CD4-positive, alpha-beta T cell treated with Interleukin-4 for 4 hours (primary cell): ENCODE results near the gene DCAF11.

ENCODE experiments used
- DNase-seq: peaks from one replicate; pipeline ENCODE4 v3.0.0-alpha.2; 2020

The DCAF11 gene

DNA sequence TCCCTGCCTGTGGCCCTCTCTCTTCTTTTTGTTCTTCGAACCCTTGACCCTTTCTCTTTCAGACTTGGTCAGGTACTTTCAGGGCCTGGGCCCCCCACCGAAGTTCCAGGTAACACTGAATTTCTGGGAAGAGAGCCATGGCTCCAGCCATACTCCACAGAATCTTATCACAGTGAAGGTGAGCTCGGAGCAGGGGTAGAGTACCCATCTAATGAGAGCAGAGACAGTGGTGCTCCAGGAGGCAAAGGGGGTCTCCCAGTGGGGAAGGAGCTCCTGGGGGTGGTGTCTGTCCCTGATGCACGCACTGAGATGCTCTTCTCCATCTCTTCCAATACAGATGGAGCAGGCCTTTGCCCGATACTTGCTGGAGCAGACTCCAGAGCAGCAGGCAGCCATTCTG is 51.2 kb downstream of the DCAF11 start:
- DNase-seq, result no peak

DNA sequence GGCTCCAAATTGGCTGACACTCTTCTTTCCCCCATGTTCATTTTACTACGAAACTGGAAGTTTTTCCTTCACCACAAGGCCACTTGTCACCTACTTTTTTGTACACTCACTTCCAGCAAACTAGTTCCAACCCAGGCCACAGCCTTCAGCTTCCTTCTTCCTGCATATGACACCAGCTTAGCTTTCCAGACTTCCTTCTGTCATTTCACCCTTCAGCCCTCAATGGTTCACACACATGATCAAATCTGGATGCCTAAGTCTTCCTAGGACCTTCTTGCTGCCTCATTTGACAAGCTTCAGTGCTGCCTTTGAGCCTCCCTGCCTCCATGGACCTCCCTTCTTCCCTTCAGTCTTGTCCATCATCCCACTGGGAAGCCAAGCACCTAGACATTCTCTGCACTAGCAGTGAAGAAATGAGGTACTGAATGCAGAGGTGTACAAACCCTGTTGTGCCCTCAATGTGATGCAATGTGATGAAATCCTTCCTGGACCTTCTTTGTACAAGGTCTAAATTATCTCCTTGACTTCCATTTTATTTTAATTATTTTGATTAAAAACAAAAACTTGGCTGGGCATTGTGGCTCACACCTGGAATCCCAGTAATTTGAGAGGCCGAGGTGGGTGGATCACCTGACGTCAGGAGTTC is 53.0 kb downstream of the DCAF11 start:
- no peak for DNase-seq

DNA sequence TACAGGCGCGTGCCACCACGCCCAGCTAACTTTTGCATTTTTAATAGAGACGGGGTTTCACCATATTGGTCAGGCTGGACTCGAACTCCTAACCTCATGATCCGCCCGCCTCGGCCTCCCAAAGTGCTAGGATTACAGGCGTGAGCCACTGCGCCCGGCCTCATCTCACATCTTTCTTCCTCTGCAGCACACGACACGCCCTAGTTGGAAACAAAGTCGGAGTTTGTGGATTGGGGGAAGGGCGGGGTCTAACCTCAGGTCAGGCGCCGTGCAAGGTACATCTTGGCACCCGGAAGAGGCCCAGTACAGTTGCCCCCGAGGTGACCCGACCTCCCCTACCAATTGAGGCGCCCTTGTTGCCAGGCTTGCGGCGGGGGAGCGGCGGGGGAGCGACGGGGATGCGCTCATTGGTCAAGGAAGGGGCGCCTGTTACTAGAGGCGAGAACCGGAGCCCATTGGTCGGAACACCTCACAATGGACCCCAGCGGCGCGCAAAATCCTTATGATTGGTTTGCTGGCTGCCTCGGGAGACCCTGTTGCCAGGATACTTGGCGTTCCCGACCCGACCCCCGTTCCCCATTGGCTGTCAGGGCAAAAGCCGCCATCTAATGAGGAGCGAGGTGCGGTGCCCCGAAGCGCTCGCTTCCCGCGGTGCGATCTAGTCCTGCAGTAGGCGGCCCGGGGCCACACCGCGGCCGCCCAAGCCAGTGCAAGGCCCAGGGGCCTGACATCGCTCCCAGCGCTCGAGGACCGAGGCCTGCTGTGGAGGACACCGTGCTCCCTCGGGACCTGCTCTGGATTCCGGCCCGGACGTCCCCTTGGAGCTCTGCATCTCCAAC is 57.1 kb downstream of the DCAF11 start, which contains the start of gene REC8:
Gene REC8, plus strand, starts transcription at position 659 of the 839 bp plus-strand sequence. CDS start 473 bp downstream, outside the sequence.
- peak; percentile 62 for DNase-seq

DNA sequence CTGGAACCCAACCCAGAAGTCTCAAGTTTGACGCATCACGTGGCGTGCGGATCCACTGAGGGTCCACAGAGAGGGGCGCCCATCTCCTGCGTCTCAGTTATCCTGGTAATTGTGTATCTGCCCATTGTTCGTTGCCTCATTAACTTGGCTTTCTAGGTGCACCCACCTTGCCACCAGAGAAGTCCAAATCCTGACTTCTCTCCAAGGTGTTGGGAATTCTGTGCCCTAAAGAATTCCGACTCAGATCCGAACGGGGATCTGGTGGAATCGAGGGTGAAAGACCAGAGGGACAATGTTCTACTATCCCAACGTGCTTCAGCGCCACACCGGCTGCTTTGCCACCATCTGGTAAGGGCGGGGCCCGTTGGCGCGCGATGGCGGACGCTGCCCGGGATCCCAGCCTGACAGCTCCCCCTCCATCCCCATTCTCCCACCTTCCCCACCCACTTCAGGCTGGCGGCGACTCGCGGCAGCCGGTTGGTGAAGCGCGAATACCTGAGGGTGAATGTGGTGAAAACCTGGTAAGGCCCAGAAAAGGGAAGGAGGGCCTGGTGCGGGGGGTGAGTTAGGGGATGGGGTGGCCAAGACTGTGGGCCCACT is 57.8 kb downstream of the DCAF11 start:
- DNase-seq, result no peak

DNA sequence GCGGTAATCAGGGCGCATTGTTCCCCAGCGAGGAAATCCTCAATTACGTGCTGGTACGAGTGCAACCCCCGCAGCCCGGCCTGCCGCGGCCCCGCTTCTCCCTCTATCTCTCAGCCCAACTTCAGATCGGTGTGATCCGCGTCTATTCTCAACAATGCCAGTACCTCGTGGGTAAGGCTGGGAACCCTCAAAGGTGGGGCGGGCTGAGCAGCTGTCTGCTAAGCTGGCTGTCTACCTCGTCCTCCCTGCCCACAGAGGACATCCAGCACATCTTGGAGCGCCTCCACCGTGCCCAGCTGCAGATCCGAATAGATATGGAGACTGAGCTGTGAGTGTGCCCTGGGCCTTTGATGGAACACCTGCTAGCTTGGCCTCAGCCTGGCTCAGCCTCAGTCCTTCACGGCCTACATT is 58.3 kb downstream of the DCAF11 start:
- DNase-seq, result no peak
